GM10266 (cell line): Measurements from ENCODE around the gene NCOA5.
A peak's percentile ranks its signal among the peaks of the same experiment; 100 is the strongest.

ENCODE experiments used
- DNase-seq: peaks from one replicate; pipeline ENCODE4 v3.0.0; 2012; ENCODE audit errors: extremely low spot score
- CTCF ChIP-seq: IDR thresholded peaks from 2 replicates; pipeline ENCODE4 v1.5.1; 2012; ENCODE audit warnings: mild to moderate bottlenecking, low read depth; ENCODE audit not compliant: control insufficient read depth, insufficient read depth; ENCODE audit errors: missing control alignments

Gene NCOA5

GRCh38 chr20:46060301-46060881, 29.4 kb downstream of the NCOA5 start:
- TF ChIP-seq CTCF = no peak
- DNase-seq = no peak

DNA sequence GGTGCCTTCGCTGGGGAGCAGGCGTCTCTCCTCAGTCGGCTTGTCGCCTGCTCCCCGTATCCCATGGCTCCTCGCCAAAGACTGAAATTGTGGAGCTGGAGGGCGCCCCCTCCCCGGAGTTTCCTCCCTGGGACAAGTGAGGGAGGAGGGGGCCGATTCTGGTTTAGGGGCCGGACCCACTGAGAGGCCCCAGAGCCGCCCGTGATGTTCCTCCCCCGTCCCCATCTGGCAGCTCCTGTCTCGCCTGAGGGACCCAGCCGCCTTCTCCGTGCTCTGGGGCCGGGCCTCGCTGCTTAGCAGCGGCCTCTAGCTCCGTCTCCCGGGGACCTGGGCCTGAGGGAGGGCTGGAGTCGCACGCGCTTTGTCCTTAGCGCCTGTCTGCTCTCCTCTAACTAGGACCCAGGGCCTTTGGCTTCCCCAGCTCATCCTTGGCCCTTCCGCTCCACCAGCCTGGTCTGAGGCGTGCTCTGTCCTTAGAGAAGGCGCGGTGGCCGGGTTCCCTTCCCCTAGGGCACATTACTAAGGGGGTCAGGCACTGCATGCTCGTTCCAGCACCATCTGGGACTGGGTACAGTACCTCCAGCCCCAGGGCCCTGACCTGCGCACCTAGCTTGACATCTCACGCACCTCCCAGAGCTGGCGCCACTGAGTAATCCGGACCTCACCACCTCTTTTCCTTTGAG, 31.0 kb downstream of the NCOA5 start:
- TF ChIP-seq CTCF = no peak
- DNase-seq = peak; percentile 43

GRCh38 chr20:46057856-46058598, 31.7 kb downstream of the NCOA5 start:
- peak; percentile 19 for TF ChIP-seq CTCF
- DNase-seq = no peak

DNA sequence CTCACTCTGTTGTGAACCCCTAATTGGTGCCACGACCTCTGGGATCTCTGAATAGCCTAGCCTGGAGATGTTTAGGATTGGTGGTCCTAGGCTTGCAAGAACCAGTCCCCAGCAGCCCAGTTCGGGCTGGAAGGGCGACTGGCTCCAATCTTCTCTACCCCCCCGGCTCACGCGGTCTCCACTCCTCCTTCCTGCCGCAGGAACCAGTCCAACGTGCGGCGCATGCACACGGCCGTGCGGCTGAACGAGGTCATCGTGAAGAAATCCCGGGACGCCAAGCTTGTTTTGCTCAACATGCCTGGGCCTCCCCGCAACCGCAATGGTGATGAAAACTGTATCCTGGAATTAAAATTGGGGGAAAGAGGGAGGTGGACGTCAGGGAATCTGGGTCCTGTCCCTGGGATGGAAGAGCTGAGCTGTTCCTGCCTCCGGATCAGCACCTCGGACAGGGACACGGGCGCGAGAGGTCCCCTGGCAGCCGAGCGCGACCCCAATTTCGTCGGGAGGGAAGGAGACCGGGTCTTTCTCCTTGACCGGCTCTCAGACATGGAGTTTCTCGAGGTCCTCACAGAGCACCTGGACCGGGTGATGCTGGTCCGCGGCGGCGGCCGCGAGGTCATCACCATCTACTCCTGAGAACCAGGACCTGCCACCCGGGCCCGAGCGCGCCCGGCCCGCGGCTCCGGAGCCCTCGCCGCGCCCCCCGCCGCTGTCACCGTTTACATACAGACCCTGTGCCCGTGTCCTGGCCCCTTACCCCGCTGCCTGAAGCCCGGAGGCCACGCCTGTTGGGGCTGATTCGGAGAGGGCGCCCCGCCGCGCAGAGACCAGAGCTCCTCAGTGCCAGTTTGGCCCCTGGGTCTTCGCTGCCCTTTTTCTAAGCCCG, 32.5 kb downstream of the NCOA5 start:
- peak; percentile 49 for DNase-seq

GRCh38 chr20:46056027-46056833, 33.5 kb downstream of the NCOA5 start:
- no peak for TF ChIP-seq CTCF
- no peak for DNase-seq

More for the DNA sequence above, 32.5 kb downstream of the NCOA5 start:
- TF ChIP-seq CTCF = no peak

DNA sequence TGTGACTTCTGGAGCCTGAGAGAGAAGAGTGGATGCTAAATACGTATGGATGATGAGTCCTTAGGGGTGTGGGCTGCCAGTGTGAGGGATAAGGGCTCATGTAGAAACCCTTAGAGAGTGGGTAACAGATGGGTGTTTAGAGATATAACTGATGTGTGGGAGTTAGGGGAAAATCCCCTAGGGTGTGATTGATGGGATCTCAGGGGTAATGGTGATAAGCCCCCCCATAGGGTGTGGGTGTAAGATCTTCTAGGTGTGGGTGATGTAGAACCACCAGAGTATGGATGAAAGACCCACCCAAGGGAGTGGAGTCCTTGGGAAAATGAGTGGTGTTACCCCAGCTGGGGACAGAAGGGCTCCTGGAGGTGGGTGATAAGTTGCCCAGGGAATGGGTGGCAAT, 34.5 kb downstream of the NCOA5 start:
- no peak for DNase-seq
- TF ChIP-seq CTCF = no peak
